ENCODE data around the gene ZNF438.

DNA sequence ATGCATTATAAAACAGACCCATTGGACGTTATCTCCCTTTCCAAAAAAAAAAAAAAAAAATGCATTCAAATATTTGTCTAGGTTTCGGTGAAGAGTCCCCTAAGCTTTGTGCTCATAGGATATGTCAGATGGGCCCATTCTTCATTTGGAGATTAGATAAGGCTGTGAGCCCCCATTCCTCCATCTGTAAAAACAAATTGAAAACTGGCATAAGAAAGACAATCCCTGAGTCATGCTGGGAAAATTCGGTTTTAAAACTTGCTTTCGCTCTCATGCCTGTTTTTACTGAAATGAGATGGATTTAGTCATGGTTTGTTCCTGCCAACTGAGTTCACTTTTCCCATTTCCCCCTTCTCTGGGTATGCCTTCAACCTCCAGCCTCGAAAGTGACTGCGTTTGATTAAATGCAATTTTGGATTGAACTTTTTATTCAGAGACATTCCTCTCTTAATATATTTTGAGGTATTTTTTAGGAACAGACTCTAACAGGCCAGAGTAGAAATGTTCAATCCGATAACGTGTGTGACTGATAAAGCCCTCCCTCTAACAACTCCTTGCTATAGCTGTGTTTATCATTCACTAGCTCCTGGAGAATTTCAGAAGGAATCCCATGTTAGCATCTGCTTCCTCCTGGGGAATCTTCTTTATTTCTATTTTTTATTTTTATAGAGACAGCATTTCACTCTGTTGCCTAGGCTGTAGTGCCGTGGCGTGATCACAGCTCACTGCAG, 211.2 kb downstream of the ZNF438 start:
- TF ChIP-seq EZH2 (IDR thresholded peaks at IDR 0.05; ENCODE audit: borderline replicate concordance, low read depth, low read length, poor library complexity, severe bottlenecking), result no peak
- TF ChIP-seq, protein P1, sequence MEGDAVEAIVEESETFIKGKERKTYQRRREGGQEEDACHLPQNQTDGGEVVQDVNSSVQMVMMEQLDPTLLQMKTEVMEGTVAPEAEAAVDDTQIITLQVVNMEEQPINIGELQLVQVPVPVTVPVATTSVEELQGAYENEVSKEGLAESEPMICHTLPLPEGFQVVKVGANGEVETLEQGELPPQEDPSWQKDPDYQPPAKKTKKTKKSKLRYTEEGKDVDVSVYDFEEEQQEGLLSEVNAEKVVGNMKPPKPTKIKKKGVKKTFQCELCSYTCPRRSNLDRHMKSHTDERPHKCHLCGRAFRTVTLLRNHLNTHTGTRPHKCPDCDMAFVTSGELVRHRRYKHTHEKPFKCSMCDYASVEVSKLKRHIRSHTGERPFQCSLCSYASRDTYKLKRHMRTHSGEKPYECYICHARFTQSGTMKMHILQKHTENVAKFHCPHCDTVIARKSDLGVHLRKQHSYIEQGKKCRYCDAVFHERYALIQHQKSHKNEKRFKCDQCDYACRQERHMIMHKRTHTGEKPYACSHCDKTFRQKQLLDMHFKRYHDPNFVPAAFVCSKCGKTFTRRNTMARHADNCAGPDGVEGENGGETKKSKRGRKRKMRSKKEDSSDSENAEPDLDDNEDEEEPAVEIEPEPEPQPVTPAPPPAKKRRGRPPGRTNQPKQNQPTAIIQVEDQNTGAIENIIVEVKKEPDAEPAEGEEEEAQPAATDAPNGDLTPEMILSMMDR (conservative IDR thresholded peaks at IDR 0.05; ENCODE audit: low read depth, low read length), result no peak
